HEK293 (cell line): ENCODE measurements around the gene SERGEF.

Experiments used
- GLI4 ChIP-seq: fragments of 450-650 bp; formaldehyde crosslinking; IDR thresholded peaks from 2 replicates; pipeline ENCODE4 v1.5.1; 2016; ENCODE audit warnings: missing biosample characterization, missing genetic modification characterization
- KLF1 ChIP-seq: fragments of 450-650 bp; formaldehyde crosslinking; IDR thresholded peaks from 2 replicates; pipeline ENCODE4 v1.5.1; 2016; ENCODE audit warnings: missing biosample characterization, missing genetic modification characterization
- ZFHX2 ChIP-seq: fragments of 450-650 bp; formaldehyde crosslinking; conservative IDR thresholded peaks from 2 replicates; pipeline ENCODE4 v1.5.1; 2016; ENCODE audit warnings: missing biosample characterization, missing genetic modification characterization
- ZNF423 ChIP-seq: fragments of 450-650 bp; formaldehyde crosslinking; IDR thresholded peaks from 2 replicates; pipeline ENCODE4 v1.5.1; 2016; ENCODE audit warnings: missing biosample characterization, missing genetic modification characterization

- TF ChIP-seq KLF1 (tag by site-specific recombination), result no peak
- TF ChIP-seq ZNF423 (tag by site-specific recombination), result no peak
- TF ChIP-seq ZFHX2 (tag by site-specific recombination), result no peak
- TF ChIP-seq GLI4 (tag by site-specific recombination), result no peak
These were observed 236.5 kb downstream of the SERGEF start for GRCh38 chr11:17776212-17776875.
